ENCODE results near the gene FLNA. TPM values are rescaled to one million over a fixed set of nuclear protein-coding genes. Genes with fewer than 3 reads are reported as not detected.
"Not testable (repeated sequence)": the region's sequence is repeated elsewhere in the genome, so short reads cannot be mapped to it uniquely, and the experiment has no call there.

FLNA gene
- total RNA-seq, 2 experiments from 2014 or later: 985 to 994 TPM

- H3K27ac Mint-ChIP-seq: no peak overlapping the region
Measured at GRCh38 chrX:154403192-154403591, 28.8 kb upstream of the FLNA start.

DNA sequence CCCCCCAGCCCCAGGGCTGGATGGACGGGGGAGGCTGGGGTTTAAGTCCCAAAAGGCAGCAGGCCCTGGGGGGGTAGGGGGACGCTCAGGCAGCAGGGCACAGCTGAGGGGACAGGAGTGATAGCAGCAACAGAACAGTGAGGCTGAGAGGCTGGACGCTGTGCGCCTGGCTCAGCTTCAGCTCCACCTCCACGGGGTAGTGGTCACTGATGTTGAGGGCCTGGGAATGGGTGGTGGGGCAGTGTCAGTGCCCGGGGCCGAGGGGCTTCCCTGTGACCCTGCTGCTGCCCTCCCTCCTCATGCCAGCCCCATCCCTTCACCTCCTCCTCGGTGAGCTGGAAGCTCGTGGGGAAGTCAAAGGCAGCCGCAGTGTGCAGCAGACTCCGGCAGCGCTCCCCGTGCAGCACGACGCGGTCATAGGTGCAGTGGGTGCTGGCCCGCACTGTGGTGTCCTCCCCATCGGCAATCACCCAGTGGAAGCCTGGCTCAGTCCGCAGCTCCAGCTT, 28.2 kb upstream of the FLNA start:
- POLR2A ChIA-PET: interaction anchor here (1.5 to 5.9 kb wide), 2 partner anchors 8 to 39 kb away, joined by 4 to 72 read pairs; partner anchors contain the start of genes DNASE1L1 and TAFAZZIN
- Mint-ChIP-seq H3K27me3 (no peaks in the 10 kb centered on the region), H3K9me3 (no peaks in the 10 kb centered on the region), H3K27ac (no peak overlapping the region), H3K36me3 (peaks cover 13% of the 10 kb centered on the region), H3K4me1 (peaks cover 5% of the 10 kb centered on the region), H3K4me3 (no peak overlapping the region)
- DNase-seq: no peak
- ATAC-seq (ENCODE audit: low read depth): no peak

More at GRCh38 chrX:154403192-154403591, 28.8 kb upstream of the FLNA start:
- no peaks in the 10 kb centered on the region for H3K9me3 Mint-ChIP-seq
- DNase-seq (no peak), ATAC-seq (ENCODE audit: low read depth) (no peak)
- H3K4me1 Mint-ChIP-seq: peaks cover 5% of the 10 kb centered on the region
- peaks cover 13% of the 10 kb centered on the region for H3K36me3 Mint-ChIP-seq
- H3K4me3 Mint-ChIP-seq: no peak overlapping the region
- H3K27me3 Mint-ChIP-seq: no peaks in the 10 kb centered on the region
- POLR2A ChIA-PET: interaction anchor here (1.5 kb wide), 1 partner anchor 38 kb away, joined by 4 read pairs; no protein-coding TSS in a partner anchor

- DNase-seq (no peak), ATAC-seq (ENCODE audit: low read depth) (no peak)
- peaks cover 13% of the 10 kb centered on the region for H3K36me3 Mint-ChIP-seq
- POLR2A ChIA-PET: interaction anchor here (5.9 kb wide), 1 partner anchor 9 kb away, joined by 72 read pairs; the partner anchor contains the start of genes DNASE1L1 and TAFAZZIN
- peaks cover 5% of the 10 kb centered on the region for H3K4me1 Mint-ChIP-seq
- no peak overlapping the region for H3K4me3 Mint-ChIP-seq
- H3K27me3 Mint-ChIP-seq: no peaks in the 10 kb centered on the region
- H3K9me3 Mint-ChIP-seq: no peaks in the 10 kb centered on the region
- no peak overlapping the region for H3K27ac Mint-ChIP-seq
Measured at GRCh38 chrX:154401918-154402621, 27.6 kb upstream of the FLNA start.

- POLR2A ChIA-PET: interaction anchor here (5.9 kb wide), 1 partner anchor 10 kb away, joined by 72 read pairs; the partner anchor contains the start of genes DNASE1L1 and TAFAZZIN
- no peak for DNase-seq
- peaks cover 5% of the 10 kb centered on the region for H3K4me1 Mint-ChIP-seq
- H3K27me3 Mint-ChIP-seq: no peaks in the 10 kb centered on the region
- H3K4me3 Mint-ChIP-seq: peak overlapping the region; percentile 28
- H3K9me3 Mint-ChIP-seq: no peaks in the 10 kb centered on the region
- no peak for ATAC-seq (ENCODE audit: low read depth)
- H3K27ac Mint-ChIP-seq: peak overlapping the region; percentile 54
- peaks cover 13% of the 10 kb centered on the region for H3K36me3 Mint-ChIP-seq
Measured at GRCh38 chrX:154401045-154401799, 26.8 kb upstream of the FLNA start.

- peak overlapping the region; percentile 97 for H3K4me3 Mint-ChIP-seq
- POLR2A ChIA-PET: interaction anchor here (2.7 to 5.9 kb wide), 5 partner anchors 11 to 90 kb away, joined by 11 to 72 read pairs (median 17); partner anchors contain the start of genes ATP6AP1, DNASE1L1, PLXNA3 and SLC10A3
Measured at GRCh38 chrX:154400369-154400817, 26.0 kb upstream of the FLNA start.

GRCh38 chrX:154399527-154400368, 25.3 kb upstream of the FLNA start:
- H3K27ac Mint-ChIP-seq: peak overlapping the region; percentile 100
- peaks cover 5% of the 10 kb centered on the region for H3K4me1 Mint-ChIP-seq
- H3K9me3 Mint-ChIP-seq: no peaks in the 10 kb centered on the region
- POLR2A ChIA-PET: interaction anchor here (1.1 to 5.9 kb wide), 9 partner anchors 11 to 133 kb away, joined by 3 to 72 read pairs (median 11); partner anchors contain the start of genes ATP6AP1, DNASE1L1, PLXNA3 and SLC10A3
- H3K27me3 Mint-ChIP-seq: no peaks in the 10 kb centered on the region
- ATAC-seq (ENCODE audit: low read depth) (no peak), DNase-seq (no peak)
- peaks cover 13% of the 10 kb centered on the region for H3K36me3 Mint-ChIP-seq
- H3K4me3 Mint-ChIP-seq: peak overlapping the region; percentile 97

More at GRCh38 chrX:154400369-154400817, 26.0 kb upstream of the FLNA start:
- not testable (repeated sequence) for H3K4me1 Mint-ChIP-seq; ATAC-seq (ENCODE audit: low read depth); DNase-seq; H3K27me3 Mint-ChIP-seq; H3K9me3 Mint-ChIP-seq
- Mint-ChIP-seq H3K27ac (peak overlapping the region; percentile 100), H3K36me3 (peaks cover 13% of the 10 kb centered on the region)

GRCh38 chrX:154398668-154399526, 24.5 kb upstream of the FLNA start:
- Mint-ChIP-seq H3K4me3 (peak overlapping the region; percentile 97), H3K27me3 (no peaks in the 10 kb centered on the region), H3K4me1 (peaks cover 5% of the 10 kb centered on the region), H3K36me3 (peaks cover 13% of the 10 kb centered on the region), H3K27ac (peak overlapping the region; percentile 100), H3K9me3 (no peaks in the 10 kb centered on the region)
- peak; percentile 80 for DNase-seq
- POLR2A ChIA-PET: interaction anchor here (1.0 to 5.9 kb wide), 15 partner anchors 12 to 133 kb away, joined by 3 to 72 read pairs (median 7); partner anchors contain the start of genes ATP6AP1, DNASE1L1, EMD and FAM3A
- ATAC-seq (ENCODE audit: low read depth): peak; percentile 31

DNA sequence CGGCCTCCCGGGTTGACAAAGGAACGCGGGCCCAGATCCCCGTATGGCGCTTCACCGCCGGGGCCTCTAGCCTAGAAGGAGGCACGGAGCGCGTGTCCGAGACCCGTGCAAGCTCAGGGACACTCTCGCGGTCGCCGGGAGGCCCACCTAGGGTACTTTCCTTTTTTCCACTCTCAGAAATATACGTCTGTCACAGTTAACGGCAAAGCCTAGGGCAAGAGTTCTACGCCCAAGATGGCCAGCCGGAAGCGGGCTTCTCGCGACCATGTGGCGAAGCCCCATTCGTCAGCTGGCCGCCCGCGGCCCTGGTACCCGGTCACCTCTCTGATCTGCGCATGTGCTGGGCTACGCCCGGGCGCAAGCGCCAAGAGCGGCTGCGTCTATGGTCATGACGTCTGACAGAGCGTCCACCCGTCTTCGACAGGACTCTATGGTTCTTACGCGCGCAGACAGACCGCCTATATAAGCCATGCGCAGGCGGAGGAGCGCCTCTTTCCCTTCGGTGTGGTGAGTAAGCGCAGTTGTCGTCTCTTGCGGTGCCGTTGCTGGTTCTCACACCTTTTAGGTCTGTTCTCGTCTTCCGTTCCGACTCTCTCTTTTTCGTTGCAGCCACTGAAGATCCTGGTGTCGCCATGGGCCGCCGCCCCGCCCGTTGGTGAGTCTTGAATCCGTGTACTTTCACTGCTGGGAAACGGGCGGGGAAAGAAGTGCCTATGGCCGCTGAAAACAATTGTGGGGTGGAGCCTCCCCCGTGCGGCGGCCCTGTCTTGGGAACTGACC, 23.6 kb upstream of the FLNA start, which contains the start of gene RPL10:
RPL10 (plus strand) TSS at position 490 of the 780 bp plus-strand sequence; CDS start at position 633, 143 bp downstream.
- peak; percentile 86 for ATAC-seq (ENCODE audit: low read depth)
- POLR2A ChIA-PET: interaction anchor here (0.6 to 5.9 kb wide), 23 partner anchors 13 to 343 kb away, joined by 3 to 72 read pairs (median 5); partner anchors contain the start of genes ATP6AP1, DNASE1L1, EMD and FAM3A
- peaks cover 5% of the 10 kb centered on the region for H3K4me1 Mint-ChIP-seq

GRCh38 chrX:154396973-154397887, 22.8 kb upstream of the FLNA start:
- Mint-ChIP-seq H3K27me3 (no peaks in the 10 kb centered on the region), H3K4me1 (peaks cover 5% of the 10 kb centered on the region), H3K27ac (peak overlapping the region; percentile 100), H3K9me3 (no peaks in the 10 kb centered on the region), H3K4me3 (peak overlapping the region; percentile 97), H3K36me3 (peaks cover 13% of the 10 kb centered on the region)
- DNase-seq (peak; percentile 69), ATAC-seq (ENCODE audit: low read depth) (peak; percentile 43)
- POLR2A ChIA-PET: interaction anchor here (0.6 to 5.9 kb wide), 21 partner anchors 14 to 344 kb away, joined by 3 to 72 read pairs (median 6); partner anchors contain the start of genes ATP6AP1, DNASE1L1, FAM3A and IKBKG

More for the DNA sequence above, 23.6 kb upstream of the FLNA start, which contains the start of gene RPL10:
- Mint-ChIP-seq H3K27me3 (no peaks in the 10 kb centered on the region), H3K4me3 (peak within 1 kb of the TSS; percentile 97), H3K9me3 (no peaks in the 10 kb centered on the region), H3K36me3 (peaks cover 13% of the 10 kb centered on the region), H3K27ac (peak within 1 kb of the TSS; percentile 100)
- peak; percentile 87 for DNase-seq

DNA sequence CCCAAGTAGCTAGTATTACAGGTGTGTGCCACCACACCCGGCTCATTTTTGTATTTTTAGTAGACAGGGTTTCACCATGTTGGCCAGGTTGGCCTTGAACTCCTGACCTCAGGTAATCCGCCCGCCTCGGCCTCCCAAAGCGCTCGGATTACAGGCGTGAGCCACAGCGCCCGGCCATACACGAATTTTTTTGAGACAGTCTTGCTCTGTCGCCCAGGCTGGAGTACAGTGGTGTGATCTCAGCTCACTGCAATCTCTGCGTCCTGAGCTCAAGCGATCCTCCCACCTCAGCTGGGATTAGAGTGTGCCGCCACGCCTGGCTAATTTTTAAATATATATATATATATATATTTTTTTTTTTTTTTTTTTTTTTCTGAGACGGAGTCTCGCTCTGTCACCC, 21.9 kb upstream of the FLNA start:
- H3K27ac Mint-ChIP-seq; H3K27me3 Mint-ChIP-seq; ATAC-seq (ENCODE audit: low read depth); H3K9me3 Mint-ChIP-seq; DNase-seq; H3K4me1 Mint-ChIP-seq: not testable (repeated sequence)
- Mint-ChIP-seq H3K36me3 (peaks cover 13% of the 10 kb centered on the region), H3K4me3 (peak overlapping the region; percentile 97)
- POLR2A ChIA-PET: interaction anchor here (1.2 kb wide), 1 partner anchor 135 kb away, joined by 6 read pairs; no protein-coding TSS in a partner anchor
